HepG2 (cell line): ENCODE results near the gene HS6ST1. TPM values are rescaled to one million over a fixed set of nuclear protein-coding genes. Genes with fewer than 3 reads are reported as not detected.

ENCODE experiments used
- HNF4G ChIP-seq, 2 experiments: sonication (generic) in 1 of 2; formaldehyde crosslinking in 1 of 2; IDR thresholded peaks; 2 replicates each; pipeline versions ENCODE4 v1.4.0 to v1.6.1; 2011 to 2020; ENCODE audit warnings: borderline replicate concordance in 2 of 2, low read depth in 2 of 2, mild to moderate bottlenecking in 2 of 2, low read length in 1 of 2, missing genetic modification reagents in 1 of 2, moderate library complexity in 1 of 2
- HNRNPLL ChIP-seq: fragments of 200-400 bp; formaldehyde crosslinking; IDR thresholded peaks from 2 replicates; pipeline ENCODE4 v1.6.1; 2017; ENCODE audit warnings: mild to moderate bottlenecking, low read depth, low read length; ENCODE audit not compliant: poor library complexity, severe bottlenecking
- HNRNPUL1 ChIP-seq: fragments of 200-400 bp; formaldehyde crosslinking; IDR thresholded peaks from 2 replicates; pipeline ENCODE4 v1.6.1; 2017; ENCODE audit warnings: low read depth, mild to moderate bottlenecking, low read length, moderate library complexity
- IRF9 ChIP-seq: sonication (generic); formaldehyde crosslinking; IDR thresholded peaks from 2 replicates; pipeline ENCODE4 v1.8.0; 2022; ENCODE audit warnings: missing genetic modification reagents, mild to moderate bottlenecking, borderline replicate concordance
- IRX3 ChIP-seq: sonication (generic); formaldehyde crosslinking; IDR thresholded peaks from 2 replicates; pipeline ENCODE4 v1.8.1; 2023; ENCODE audit warnings: mild to moderate bottlenecking, low read depth, missing genetic modification reagents, borderline replicate concordance
- KMT2B ChIP-seq: IDR thresholded peaks from 2 replicates; pipeline ENCODE4 v1.6.1; 2016; ENCODE audit warnings: missing genetic modification reagents, missing compliant biosample characterization
- MATR3 ChIP-seq: sonication (generic); formaldehyde crosslinking; IDR thresholded peaks from 2 replicates; pipeline ENCODE4 v1.4.0; 2020; ENCODE audit warnings: missing genetic modification reagents
- MZF1 ChIP-seq: sonication (generic); formaldehyde crosslinking; IDR thresholded peaks from 2 replicates; pipeline ENCODE4 v1.8.1; 2023; ENCODE audit warnings: mild to moderate bottlenecking, missing genetic modification reagents, borderline replicate concordance
- NFIB ChIP-seq: sonication (generic); formaldehyde crosslinking; IDR thresholded peaks from 2 replicates; pipeline ENCODE4 v1.9.0; 2021; ENCODE audit warnings: missing genetic modification reagents, mild to moderate bottlenecking, borderline replicate concordance
- NPAS2 ChIP-seq: sonication (generic); formaldehyde crosslinking; IDR thresholded peaks from 2 replicates; pipeline ENCODE4 v1.8.0; 2022; ENCODE audit warnings: mild to moderate bottlenecking, missing genetic modification reagents, borderline replicate concordance
- ZBTB3 ChIP-seq: sonication (generic); formaldehyde crosslinking; IDR thresholded peaks from 2 replicates; pipeline ENCODE4 v1.4.0; 2020; ENCODE audit warnings: low read depth, mild to moderate bottlenecking, moderate library complexity, missing genetic modification reagents, borderline replicate concordance
- ZFP36 ChIP-seq: fragments of 150-350 bp; IDR thresholded peaks from 2 replicates; pipeline ENCODE4 v1.6.1; 2018; ENCODE audit warnings: borderline replicate concordance, low read length, low read depth; ENCODE audit not compliant: partially characterized antibody
- ZNF282 ChIP-seq: fragments of 450-650 bp; IDR thresholded peaks from 2 replicates; pipeline ENCODE4 v1.6.1; 2018; ENCODE audit not compliant: partially characterized antibody
- ZNF292 ChIP-seq: sonication (generic); formaldehyde crosslinking; IDR thresholded peaks from 2 replicates; pipeline ENCODE4 v1.8.1; 2022; ENCODE audit warnings: mild to moderate bottlenecking, low read depth, missing genetic modification reagents, borderline replicate concordance
- ZNF333 ChIP-seq: sonication (generic); formaldehyde crosslinking; IDR thresholded peaks from 2 replicates; pipeline ENCODE4 v1.4.0; 2020; ENCODE audit warnings: mild to moderate bottlenecking, missing genetic modification reagents, borderline replicate concordance
- ZNF563 ChIP-seq: sonication (generic); formaldehyde crosslinking; IDR thresholded peaks from 2 replicates; pipeline ENCODE4 v1.8.0; 2022; ENCODE audit warnings: mild to moderate bottlenecking, moderate library complexity, missing genetic modification reagents
- ZNF614 ChIP-seq: IDR thresholded peaks from 2 replicates; pipeline ENCODE4 v1.6.1; 2018; ENCODE audit warnings: missing biosample characterization, missing genetic modification reagents, inconsistent platforms, borderline replicate concordance
- ZSCAN9 ChIP-seq: IDR thresholded peaks from 2 replicates; pipeline ENCODE4 v1.6.1; 2016; ENCODE audit warnings: borderline replicate concordance
- polyA plus RNA-seq, 8 experiments: library from polyadenylated mRNA; depleted of rRNA in 3 of 8; stranded (reverse) in 7 of 8; unstranded in 1 of 8; fragments of >200 nt; fragmentation: Illumina TruSeq in 4 of 8; extraction: Trizol in 4 of 8; gene quantifications; 2 replicates each; pipeline versions ENCODE4 v1.2.1 to v1.2.3, GENCODE V29; 2011 to 2016; ENCODE audit warnings: low read depth in 4 of 8, missing spikeins in 1 of 8, mixed read lengths in 1 of 8; ENCODE audit not compliant: insufficient read depth in 1 of 8
- total RNA-seq, 5 experiments: library from RNA; depleted of rRNA; stranded (reverse); fragments of >200 nt; fragmentation: Illumina TruSeq; extraction: Trizol; gene quantifications; 2 replicates each; pipeline ENCODE4 v1.2.3, GENCODE V29; 2016; ENCODE audit warnings: low read depth in 1 of 5
- TF ChIP-seq, protein P1 (sequence below): sonication (generic); formaldehyde crosslinking; IDR thresholded peaks from 2 replicates; pipeline ENCODE4 v1.4.0; 2020; ENCODE audit warnings: missing genetic modification reagents, borderline replicate concordance
- TF ChIP-seq, protein P2 (sequence below): sonication (generic); formaldehyde crosslinking; IDR thresholded peaks from 2 replicates; pipeline ENCODE4 v1.5.0; 2020; ENCODE audit warnings: mild to moderate bottlenecking, missing genetic modification reagents
- TF ChIP-seq, protein P3 (sequence below): sonication (generic); IDR thresholded peaks from 2 replicates; pipeline ENCODE4 v1.6.1; 2016; ENCODE audit warnings: low read depth, borderline replicate concordance
- TF ChIP-seq, protein P4 (sequence below): IDR thresholded peaks from 2 replicates; pipeline ENCODE4 v1.6.1; 2018; ENCODE audit warnings: missing genetic modification reagents

HS6ST1 gene
- total and polyA plus RNA-seq, 2 of the 13 experiments (the other 11 are each of a cell fraction or from before 2014, with no cell fraction given) = 34.5 to 84.6 TPM

- TF ChIP-seq NPAS2 (CRISPR knock-in tag) (peak; percentile 95), HNF4G (IDR thresholded peaks at IDR 0.05; ENCODE audit: borderline replicate concordance, low read depth, low read length) (no peak; the same call in 1 of the 2 replicates), HNF4G (CRISPR knock-in tag; IDR thresholded peaks at IDR 0.05; ENCODE audit: borderline replicate concordance, low read depth) (peak; percentile 76; the same call in 1 of the 2 replicates), ZNF614 (peak; percentile 98), HNRNPUL1 (no peak), MZF1 (CRISPR knock-in tag) (no peak; the same call in 1 of the 2 replicates), NFIB (CRISPR knock-in tag) (peak; percentile 93; the same call in 1 of the 2 replicates), IRF9 (CRISPR knock-in tag) (peak; percentile 95; the same call in 1 of the 2 replicates), HNRNPLL (no peak), KMT2B (CRISPR knock-in tag) (peak; percentile 91), ZNF282 (no peak), ZNF333 (CRISPR knock-in tag) (peak; percentile 96), IRX3 (peak; percentile 99), ZFP36 (no peak), ZNF563 (peak; percentile 90; the same call in 1 of the 2 replicates), ZBTB3 (CRISPR knock-in tag) (peak; percentile 81; the same call in 1 of the 2 replicates), MATR3 (CRISPR knock-in tag) (no peak), ZNF292 (peak; percentile 99), ZSCAN9 (CRISPR knock-in tag) (peak; percentile 92)
- TF ChIP-seq, protein P1, sequence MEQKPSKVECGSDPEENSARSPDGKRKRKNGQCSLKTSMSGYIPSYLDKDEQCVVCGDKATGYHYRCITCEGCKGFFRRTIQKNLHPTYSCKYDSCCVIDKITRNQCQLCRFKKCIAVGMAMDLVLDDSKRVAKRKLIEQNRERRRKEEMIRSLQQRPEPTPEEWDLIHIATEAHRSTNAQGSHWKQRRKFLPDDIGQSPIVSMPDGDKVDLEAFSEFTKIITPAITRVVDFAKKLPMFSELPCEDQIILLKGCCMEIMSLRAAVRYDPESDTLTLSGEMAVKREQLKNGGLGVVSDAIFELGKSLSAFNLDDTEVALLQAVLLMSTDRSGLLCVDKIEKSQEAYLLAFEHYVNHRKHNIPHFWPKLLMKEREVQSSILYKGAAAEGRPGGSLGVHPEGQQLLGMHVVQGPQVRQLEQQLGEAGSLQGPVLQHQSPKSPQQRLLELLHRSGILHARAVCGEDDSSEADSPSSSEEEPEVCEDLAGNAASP (CRISPR knock-in tag) = peak; percentile 98
- TF ChIP-seq, protein P2, sequence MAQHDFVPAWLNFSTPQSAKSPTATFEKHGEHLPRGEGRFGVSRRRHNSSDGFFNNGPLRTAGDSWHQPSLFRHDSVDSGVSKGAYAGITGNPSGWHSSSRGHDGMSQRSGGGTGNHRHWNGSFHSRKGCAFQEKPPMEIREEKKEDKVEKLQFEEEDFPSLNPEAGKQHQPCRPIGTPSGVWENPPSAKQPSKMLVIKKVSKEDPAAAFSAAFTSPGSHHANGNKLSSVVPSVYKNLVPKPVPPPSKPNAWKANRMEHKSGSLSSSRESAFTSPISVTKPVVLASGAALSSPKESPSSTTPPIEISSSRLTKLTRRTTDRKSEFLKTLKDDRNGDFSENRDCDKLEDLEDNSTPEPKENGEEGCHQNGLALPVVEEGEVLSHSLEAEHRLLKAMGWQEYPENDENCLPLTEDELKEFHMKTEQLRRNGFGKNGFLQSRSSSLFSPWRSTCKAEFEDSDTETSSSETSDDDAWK (CRISPR knock-in tag) = no peak
- TF ChIP-seq, protein P3, sequence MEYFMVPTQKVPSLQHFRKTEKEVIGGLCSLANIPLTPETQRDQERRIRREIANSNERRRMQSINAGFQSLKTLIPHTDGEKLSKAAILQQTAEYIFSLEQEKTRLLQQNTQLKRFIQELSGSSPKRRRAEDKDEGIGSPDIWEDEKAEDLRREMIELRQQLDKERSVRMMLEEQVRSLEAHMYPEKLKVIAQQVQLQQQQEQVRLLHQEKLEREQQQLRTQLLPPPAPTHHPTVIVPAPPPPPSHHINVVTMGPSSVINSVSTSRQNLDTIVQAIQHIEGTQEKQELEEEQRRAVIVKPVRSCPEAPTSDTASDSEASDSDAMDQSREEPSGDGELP = peak; percentile 99
- TF ChIP-seq, protein P4, sequence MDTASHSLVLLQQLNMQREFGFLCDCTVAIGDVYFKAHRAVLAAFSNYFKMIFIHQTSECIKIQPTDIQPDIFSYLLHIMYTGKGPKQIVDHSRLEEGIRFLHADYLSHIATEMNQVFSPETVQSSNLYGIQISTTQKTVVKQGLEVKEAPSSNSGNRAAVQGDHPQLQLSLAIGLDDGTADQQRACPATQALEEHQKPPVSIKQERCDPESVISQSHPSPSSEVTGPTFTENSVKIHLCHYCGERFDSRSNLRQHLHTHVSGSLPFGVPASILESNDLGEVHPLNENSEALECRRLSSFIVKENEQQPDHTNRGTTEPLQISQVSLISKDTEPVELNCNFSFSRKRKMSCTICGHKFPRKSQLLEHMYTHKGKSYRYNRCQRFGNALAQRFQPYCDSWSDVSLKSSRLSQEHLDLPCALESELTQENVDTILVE (CRISPR knock-in tag) = peak; percentile 95
Observed at GRCh38 chr2:128309280-128310093, 9.2 kb downstream of the HS6ST1 start (continued).
